ENCODE results near the gene ATP6V1B1.

DNA sequence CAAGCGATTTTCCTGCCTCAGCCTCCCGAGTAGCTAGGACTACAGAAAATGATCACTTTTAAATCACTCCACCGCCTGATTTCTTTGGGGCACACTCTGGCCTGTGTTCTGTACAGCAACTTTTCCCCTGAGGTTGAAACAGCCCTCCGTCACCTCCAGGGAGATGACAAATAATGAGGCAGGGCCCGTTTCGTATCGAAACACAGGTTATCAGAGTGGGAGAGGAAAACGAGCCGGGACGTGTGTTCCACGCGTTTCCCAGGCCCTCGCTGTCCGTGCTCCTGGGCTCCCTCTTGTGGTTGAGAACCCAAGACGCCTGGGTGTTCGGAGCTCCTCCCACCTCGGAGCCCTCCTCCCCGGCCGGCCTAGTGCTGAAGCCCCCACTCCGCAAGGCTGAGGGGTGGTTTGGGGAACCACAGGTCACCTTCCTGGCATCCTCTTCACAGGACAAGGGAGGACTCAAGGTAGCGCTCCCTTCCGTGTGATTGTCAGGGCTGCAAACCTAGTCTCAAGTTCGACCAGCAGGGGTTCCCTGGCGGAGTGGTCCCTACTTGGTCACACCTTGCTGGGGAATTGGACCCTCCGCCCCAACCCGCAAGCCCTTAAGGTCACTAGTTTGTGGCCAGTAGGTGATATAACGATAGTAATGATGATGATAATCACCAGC is 12.8 kb downstream of the ATP6V1B1 start:
- TF ChIP-seq TEAD4 (IDR thresholded peaks at IDR 0.05) (no peak), EP300 (IDR thresholded peaks at IDR 0.05; ENCODE audit: borderline replicate concordance) (no peak), YY1 (IDR thresholded peaks at IDR 0.05; ENCODE audit: low read depth) (no peak), CEBPB (IDR thresholded peaks at IDR 0.05) (no peak), RAD21 (IDR thresholded peaks at IDR 0.05; ENCODE audit: low read depth) (peak; percentile 55; the same call in 1 of the 2 replicates)
- TF ChIP-seq, protein P1, sequence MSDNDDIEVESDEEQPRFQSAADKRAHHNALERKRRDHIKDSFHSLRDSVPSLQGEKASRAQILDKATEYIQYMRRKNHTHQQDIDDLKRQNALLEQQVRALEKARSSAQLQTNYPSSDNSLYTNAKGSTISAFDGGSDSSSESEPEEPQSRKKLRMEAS (IDR thresholded peaks at IDR 0.05): peak; percentile 48; the same call in 1 of the 2 replicates
- TF ChIP-seq, protein P2, sequence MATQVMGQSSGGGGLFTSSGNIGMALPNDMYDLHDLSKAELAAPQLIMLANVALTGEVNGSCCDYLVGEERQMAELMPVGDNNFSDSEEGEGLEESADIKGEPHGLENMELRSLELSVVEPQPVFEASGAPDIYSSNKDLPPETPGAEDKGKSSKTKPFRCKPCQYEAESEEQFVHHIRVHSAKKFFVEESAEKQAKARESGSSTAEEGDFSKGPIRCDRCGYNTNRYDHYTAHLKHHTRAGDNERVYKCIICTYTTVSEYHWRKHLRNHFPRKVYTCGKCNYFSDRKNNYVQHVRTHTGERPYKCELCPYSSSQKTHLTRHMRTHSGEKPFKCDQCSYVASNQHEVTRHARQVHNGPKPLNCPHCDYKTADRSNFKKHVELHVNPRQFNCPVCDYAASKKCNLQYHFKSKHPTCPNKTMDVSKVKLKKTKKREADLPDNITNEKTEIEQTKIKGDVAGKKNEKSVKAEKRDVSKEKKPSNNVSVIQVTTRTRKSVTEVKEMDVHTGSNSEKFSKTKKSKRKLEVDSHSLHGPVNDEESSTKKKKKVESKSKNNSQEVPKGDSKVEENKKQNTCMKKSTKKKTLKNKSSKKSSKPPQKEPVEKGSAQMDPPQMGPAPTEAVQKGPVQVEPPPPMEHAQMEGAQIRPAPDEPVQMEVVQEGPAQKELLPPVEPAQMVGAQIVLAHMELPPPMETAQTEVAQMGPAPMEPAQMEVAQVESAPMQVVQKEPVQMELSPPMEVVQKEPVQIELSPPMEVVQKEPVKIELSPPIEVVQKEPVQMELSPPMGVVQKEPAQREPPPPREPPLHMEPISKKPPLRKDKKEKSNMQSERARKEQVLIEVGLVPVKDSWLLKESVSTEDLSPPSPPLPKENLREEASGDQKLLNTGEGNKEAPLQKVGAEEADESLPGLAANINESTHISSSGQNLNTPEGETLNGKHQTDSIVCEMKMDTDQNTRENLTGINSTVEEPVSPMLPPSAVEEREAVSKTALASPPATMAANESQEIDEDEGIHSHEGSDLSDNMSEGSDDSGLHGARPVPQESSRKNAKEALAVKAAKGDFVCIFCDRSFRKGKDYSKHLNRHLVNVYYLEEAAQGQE (IDR thresholded peaks at IDR 0.05; ENCODE audit: low read depth): no peak
